Left renal pelvis (tissue), 4 donors: ENCODE data around the gene ATP10B. TPM values are rescaled to one million over a fixed set of nuclear protein-coding genes. Genes with fewer than 3 reads are reported as not detected.

ENCODE experiments used
- DNase-seq, 4 donors: peaks; one replicate each; pipeline ENCODE4 v3.0.0-alpha.2; 2013; ENCODE audit warnings: low read depth in 4 of 4, low spot score in 3 of 4
- polyA plus RNA-seq, 4 donors: library from polyadenylated mRNA; unstranded; fragments of 120-200 nt; gene quantifications; one replicate each; pipeline ENCODE4 v1.2.1, GENCODE V29; 2013; ENCODE audit not compliant: insufficient read length in 4 of 4

The ATP10B gene
- polyA plus RNA-seq, 4 donors: 0.16 to 1.3 (median 0.42) TPM

- DNase-seq: no peak
These were observed 286.6 kb downstream of the ATP10B start for GRCh38 chr5:160565376-160565775.

GRCh38 chr5:160556846-160557245, 295.2 kb downstream of the ATP10B start:
- no peak for DNase-seq

GRCh38 chr5:160555971-160556631, 295.9 kb downstream of the ATP10B start:
- DNase-seq: no peak

GRCh38 chr5:160555581-160555970, 296.4 kb downstream of the ATP10B start:
- no peak for DNase-seq

- DNase-seq: no peak
These were observed 301.9 kb downstream of the ATP10B start for GRCh38 chr5:160550075-160550474.

- no peak for DNase-seq
These were observed 302.9 kb downstream of the ATP10B start for GRCh38 chr5:160548949-160549645.

GRCh38 chr5:160547872-160548271, 304.1 kb downstream of the ATP10B start:
- no peak for DNase-seq

GRCh38 chr5:160547061-160547460, 304.9 kb downstream of the ATP10B start:
- DNase-seq: no peak

GRCh38 chr5:160545832-160546231, 306.2 kb downstream of the ATP10B start:
- DNase-seq: no peak

GRCh38 chr5:160543395-160543794, 308.6 kb downstream of the ATP10B start:
- no peak for DNase-seq

GRCh38 chr5:160542840-160543239, 309.2 kb downstream of the ATP10B start:
- DNase-seq: no peak

- no peak for DNase-seq
These were observed 309.7 kb downstream of the ATP10B start for GRCh38 chr5:160542281-160542680.

GRCh38 chr5:160539431-160539830, 312.6 kb downstream of the ATP10B start:
- DNase-seq: no peak

- DNase-seq: no peak
These were observed 314.1 kb downstream of the ATP10B start for GRCh38 chr5:160537940-160538339.

GRCh38 chr5:160537116-160537515, 314.9 kb downstream of the ATP10B start:
- DNase-seq: no peak

- no peak for DNase-seq
These were observed 317.1 kb downstream of the ATP10B start for GRCh38 chr5:160534914-160535313.

- DNase-seq: no peak
These were observed 317.9 kb downstream of the ATP10B start for GRCh38 chr5:160534125-160534524.

GRCh38 chr5:160525471-160526261, 326.3 kb downstream of the ATP10B start:
- DNase-seq: no peak

- DNase-seq: no peak
These were observed 327.2 kb downstream of the ATP10B start for GRCh38 chr5:160524827-160525226.

- no peak for DNase-seq
These were observed 328.4 kb downstream of the ATP10B start for GRCh38 chr5:160523502-160524163.

- no peak for DNase-seq
These were observed 330.7 kb downstream of the ATP10B start for GRCh38 chr5:160521392-160521663.
